Fibroblast of pulmonary artery (primary cell): ENCODE measurements around the gene SNRNP25.

Experiments used
- DNase-seq: peaks from one replicate; pipeline ENCODE4 v3.0.0-alpha.2; 2010; ENCODE audit warnings: low read depth
- H3K4me3 ChIP-seq: replicated peaks from 2 replicates; pipeline ENCODE4 v1.5.1; 2011; ENCODE audit warnings: low read depth, mild to moderate bottlenecking, control low read depth, low read length, moderate library complexity
- TF ChIP-seq, protein P1 (sequence below): IDR thresholded peaks from 2 replicates; pipeline ENCODE4 v1.5.1; 2011; ENCODE audit warnings: mild to moderate bottlenecking, control low read depth, low read length, inconsistent platforms; ENCODE audit errors: missing control alignments

The SNRNP25 gene

DNA sequence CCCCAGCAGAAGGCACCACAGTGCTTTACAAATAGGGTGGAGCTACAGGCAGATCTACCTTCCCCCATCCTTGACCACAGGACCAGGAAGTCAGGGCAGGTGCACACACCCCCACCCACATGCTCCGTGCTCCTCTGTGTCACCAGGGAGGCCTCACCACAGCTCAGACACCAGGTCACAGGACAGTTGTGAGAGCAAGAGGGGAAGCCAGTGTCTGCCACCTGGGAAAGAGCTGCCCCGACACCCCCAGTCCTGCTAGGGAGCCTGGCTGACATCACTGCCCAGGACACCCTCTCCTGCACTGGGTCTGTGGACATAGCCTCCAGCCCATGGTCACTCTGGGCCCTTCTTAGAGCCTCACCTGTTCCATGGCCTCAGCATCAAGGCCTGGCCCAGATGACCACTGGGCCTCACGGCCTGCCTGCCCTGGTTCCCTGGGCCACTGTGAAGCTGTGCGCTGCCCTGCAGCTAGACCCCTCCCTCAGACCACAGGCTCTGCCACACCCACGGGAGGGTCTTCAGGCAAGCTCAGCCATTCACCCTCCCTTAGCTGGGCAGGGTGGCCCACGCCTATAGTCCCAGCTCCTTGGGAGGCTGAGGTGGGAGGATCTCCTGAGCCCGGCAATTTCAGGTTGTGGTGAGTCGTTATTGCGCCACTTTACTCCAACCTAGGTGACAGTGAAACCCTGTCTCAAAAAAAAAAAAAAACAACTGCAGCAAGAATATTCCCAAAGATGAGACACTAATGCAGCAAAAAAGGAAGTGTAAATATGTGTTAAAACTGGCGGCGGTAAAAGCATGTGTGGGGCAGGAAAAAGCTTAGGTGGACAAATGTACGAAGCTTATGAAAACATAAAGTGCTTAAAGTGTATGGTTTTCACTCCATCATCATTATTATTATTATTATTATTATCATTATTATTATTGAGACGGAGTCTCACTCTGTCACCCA lies 14.4 kb upstream of the SNRNP25 start:
- TF ChIP-seq, protein P1, sequence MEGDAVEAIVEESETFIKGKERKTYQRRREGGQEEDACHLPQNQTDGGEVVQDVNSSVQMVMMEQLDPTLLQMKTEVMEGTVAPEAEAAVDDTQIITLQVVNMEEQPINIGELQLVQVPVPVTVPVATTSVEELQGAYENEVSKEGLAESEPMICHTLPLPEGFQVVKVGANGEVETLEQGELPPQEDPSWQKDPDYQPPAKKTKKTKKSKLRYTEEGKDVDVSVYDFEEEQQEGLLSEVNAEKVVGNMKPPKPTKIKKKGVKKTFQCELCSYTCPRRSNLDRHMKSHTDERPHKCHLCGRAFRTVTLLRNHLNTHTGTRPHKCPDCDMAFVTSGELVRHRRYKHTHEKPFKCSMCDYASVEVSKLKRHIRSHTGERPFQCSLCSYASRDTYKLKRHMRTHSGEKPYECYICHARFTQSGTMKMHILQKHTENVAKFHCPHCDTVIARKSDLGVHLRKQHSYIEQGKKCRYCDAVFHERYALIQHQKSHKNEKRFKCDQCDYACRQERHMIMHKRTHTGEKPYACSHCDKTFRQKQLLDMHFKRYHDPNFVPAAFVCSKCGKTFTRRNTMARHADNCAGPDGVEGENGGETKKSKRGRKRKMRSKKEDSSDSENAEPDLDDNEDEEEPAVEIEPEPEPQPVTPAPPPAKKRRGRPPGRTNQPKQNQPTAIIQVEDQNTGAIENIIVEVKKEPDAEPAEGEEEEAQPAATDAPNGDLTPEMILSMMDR: no peak
- DNase-seq: no peak
- no peak overlapping the region for H3K4me3 ChIP-seq

GRCh38 chr16:41439-42068 lies 12.1 kb upstream of the SNRNP25 start:
- TF ChIP-seq, protein P1: no peak
- no peak overlapping the region for H3K4me3 ChIP-seq
- DNase-seq: no peak

DNA sequence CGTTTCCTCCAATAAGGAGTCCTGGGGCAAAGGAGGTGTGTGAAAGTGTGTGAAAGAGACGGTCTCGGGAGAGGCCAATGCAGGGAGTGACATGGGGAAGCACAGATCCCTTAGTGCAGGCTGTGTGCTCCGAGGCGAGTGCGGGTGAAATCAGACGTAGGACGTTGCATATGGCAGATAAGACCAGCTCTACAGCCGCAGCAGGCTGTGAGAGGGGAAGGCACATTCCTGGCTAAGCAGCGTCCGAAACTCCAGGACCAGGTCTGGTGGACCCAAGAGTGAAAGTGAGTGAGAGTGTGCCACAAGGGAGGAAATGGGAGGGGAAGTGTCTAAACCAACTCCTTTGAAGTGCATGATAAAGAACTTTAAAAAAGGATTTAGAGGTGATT lies 11.6 kb upstream of the SNRNP25 start:
- TF ChIP-seq, protein P1: no peak
- no peak for DNase-seq
- H3K4me3 ChIP-seq: no peak overlapping the region

GRCh38 chr16:42691-43090 lies 10.9 kb upstream of the SNRNP25 start:
- no peak overlapping the region for H3K4me3 ChIP-seq
- no peak for DNase-seq
- TF ChIP-seq, protein P1: no peak

DNA sequence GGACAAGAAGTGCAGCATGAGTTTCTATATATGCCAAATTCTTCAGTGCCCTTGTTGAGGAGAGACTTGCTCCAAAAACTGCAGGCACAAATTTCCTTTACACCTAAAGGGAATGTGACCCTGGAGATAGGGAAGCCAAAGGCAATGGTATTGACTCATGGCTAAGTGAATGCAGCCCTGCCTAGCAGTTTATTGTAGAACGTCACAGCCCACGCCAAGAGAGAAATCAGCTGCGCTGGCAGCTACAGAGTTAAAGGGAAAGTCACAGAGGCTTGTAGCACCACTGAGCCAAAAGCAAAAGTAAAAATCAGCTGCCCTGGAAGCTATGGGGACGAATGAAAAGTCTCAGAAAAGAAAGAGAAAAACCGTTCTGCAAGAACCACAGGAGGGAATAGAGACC lies 10.3 kb upstream of the SNRNP25 start:
- DNase-seq: no peak
- TF ChIP-seq, protein P1: no peak
- H3K4me3 ChIP-seq: no peak overlapping the region

DNA sequence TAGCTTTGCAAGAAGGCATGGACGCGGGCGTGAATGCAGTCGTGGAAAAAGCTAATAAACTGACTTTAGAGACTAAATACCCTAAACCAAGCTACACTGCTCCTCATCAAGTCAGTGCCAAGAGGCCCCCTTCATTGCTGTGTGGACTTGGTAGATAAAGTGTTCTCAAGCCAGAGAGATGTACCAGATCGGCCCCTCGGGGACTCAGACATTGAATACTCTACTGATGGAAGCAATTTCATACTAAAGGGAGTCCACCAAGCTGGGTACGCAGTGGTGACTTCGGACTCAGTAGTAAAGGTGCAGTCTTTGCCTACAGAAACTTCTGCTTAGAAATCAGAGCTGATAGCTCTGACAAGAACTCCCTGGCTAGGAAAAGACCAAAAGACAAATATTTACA lies 9.0 kb upstream of the SNRNP25 start:
- no peak for DNase-seq
- no peak overlapping the region for H3K4me3 ChIP-seq
- TF ChIP-seq, protein P1: no peak
